ENCODE measurements around the gene CACNA1I.

DNA sequence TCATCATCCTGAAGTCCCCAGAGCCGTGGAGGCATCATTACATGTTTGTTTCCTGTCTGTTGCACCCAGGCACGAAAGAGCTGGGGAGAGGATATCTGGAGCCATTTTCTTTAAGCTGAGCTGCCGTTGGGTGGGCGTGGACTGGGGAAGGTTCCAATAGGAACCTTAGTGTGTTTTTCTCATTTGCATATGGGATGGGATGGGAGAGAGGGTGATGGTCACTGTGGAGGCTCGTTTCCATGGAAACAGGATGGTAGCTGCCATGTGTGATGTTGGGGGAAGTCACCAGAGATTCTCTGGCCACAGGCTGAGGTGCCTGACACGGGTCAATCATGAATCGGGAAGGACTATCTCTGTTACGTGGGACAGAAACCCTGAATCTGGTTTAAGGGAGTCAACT lies 39.7 kb downstream of the CACNA1I start:
- TF ChIP-seq ZNF530 (tag by site-specific recombination; IDR thresholded peaks at IDR 0.05; ENCODE audit: low read depth) (no peak), ZNF24 (tag by site-specific recombination; IDR thresholded peaks at IDR 0.05) (no peak), ZNF133 (tag by site-specific recombination; IDR thresholded peaks at IDR 0.05) (no peak), ZFP3 (tag by site-specific recombination; IDR thresholded peaks at IDR 0.05; ENCODE audit: low read depth) (no peak), ZNF707 (tag by site-specific recombination; IDR thresholded peaks at IDR 0.05) (no peak), ZNF10 (tag by site-specific recombination; IDR thresholded peaks at IDR 0.05) (no peak), ZNF302 (tag by site-specific recombination; IDR thresholded peaks at IDR 0.05; ENCODE audit: low read depth) (no peak)
- TF ChIP-seq, protein P1, sequence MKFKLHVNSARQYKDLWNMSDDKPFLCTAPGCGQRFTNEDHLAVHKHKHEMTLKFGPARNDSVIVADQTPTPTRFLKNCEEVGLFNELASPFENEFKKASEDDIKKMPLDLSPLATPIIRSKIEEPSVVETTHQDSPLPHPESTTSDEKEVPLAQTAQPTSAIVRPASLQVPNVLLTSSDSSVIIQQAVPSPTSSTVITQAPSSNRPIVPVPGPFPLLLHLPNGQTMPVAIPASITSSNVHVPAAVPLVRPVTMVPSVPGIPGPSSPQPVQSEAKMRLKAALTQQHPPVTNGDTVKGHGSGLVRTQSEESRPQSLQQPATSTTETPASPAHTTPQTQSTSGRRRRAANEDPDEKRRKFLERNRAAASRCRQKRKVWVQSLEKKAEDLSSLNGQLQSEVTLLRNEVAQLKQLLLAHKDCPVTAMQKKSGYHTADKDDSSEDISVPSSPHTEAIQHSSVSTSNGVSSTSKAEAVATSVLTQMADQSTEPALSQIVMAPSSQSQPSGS (tag by site-specific recombination; IDR thresholded peaks at IDR 0.05; ENCODE audit: low read depth): no peak
- TF ChIP-seq, protein P2, sequence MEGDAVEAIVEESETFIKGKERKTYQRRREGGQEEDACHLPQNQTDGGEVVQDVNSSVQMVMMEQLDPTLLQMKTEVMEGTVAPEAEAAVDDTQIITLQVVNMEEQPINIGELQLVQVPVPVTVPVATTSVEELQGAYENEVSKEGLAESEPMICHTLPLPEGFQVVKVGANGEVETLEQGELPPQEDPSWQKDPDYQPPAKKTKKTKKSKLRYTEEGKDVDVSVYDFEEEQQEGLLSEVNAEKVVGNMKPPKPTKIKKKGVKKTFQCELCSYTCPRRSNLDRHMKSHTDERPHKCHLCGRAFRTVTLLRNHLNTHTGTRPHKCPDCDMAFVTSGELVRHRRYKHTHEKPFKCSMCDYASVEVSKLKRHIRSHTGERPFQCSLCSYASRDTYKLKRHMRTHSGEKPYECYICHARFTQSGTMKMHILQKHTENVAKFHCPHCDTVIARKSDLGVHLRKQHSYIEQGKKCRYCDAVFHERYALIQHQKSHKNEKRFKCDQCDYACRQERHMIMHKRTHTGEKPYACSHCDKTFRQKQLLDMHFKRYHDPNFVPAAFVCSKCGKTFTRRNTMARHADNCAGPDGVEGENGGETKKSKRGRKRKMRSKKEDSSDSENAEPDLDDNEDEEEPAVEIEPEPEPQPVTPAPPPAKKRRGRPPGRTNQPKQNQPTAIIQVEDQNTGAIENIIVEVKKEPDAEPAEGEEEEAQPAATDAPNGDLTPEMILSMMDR (tag by site-specific recombination; IDR thresholded peaks at IDR 0.05): no peak
- TF ChIP-seq, protein P3, sequence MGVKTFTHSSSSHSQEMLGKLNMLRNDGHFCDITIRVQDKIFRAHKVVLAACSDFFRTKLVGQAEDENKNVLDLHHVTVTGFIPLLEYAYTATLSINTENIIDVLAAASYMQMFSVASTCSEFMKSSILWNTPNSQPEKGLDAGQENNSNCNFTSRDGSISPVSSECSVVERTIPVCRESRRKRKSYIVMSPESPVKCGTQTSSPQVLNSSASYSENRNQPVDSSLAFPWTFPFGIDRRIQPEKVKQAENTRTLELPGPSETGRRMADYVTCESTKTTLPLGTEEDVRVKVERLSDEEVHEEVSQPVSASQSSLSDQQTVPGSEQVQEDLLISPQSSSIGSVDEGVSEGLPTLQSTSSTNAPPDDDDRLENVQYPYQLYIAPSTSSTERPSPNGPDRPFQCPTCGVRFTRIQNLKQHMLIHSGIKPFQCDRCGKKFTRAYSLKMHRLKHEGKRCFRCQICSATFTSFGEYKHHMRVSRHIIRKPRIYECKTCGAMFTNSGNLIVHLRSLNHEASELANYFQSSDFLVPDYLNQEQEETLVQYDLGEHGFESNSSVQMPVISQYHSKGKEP (tag by site-specific recombination; IDR thresholded peaks at IDR 0.05): no peak
- TF ChIP-seq, protein P4, sequence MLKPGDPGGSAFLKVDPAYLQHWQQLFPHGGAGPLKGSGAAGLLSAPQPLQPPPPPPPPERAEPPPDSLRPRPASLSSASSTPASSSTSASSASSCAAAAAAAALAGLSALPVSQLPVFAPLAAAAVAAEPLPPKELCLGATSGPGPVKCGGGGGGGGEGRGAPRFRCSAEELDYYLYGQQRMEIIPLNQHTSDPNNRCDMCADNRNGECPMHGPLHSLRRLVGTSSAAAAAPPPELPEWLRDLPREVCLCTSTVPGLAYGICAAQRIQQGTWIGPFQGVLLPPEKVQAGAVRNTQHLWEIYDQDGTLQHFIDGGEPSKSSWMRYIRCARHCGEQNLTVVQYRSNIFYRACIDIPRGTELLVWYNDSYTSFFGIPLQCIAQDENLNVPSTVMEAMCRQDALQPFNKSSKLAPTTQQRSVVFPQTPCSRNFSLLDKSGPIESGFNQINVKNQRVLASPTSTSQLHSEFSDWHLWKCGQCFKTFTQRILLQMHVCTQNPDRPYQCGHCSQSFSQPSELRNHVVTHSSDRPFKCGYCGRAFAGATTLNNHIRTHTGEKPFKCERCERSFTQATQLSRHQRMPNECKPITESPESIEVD (tag by site-specific recombination; IDR thresholded peaks at IDR 0.05): no peak

All from HEK293 (cell line).